ENCODE measurements around the gene THRB.
A peak's percentile ranks its signal among the peaks of the same experiment; 100 is the strongest.

THRB gene

GRCh38 chr3:24490151-24490550 lies 4.5 kb downstream of the THRB start:
- no peak for DNase-seq (ENCODE audit: low read depth, low spot score)

- DNase-seq (ENCODE audit: low read depth, low spot score), result no peak
Measured at GRCh38 chr3:24487325-24488262, 7.1 kb downstream of the THRB start.

- DNase-seq (ENCODE audit: low read depth, low spot score), result no peak
Measured at GRCh38 chr3:24485511-24485910, 9.1 kb downstream of the THRB start.

GRCh38 chr3:24483873-24484272 lies 10.8 kb downstream of the THRB start:
- DNase-seq (ENCODE audit: low read depth, low spot score), result no peak

GRCh38 chr3:24482096-24482705 lies 12.4 kb downstream of the THRB start:
- DNase-seq (ENCODE audit: low read depth, low spot score), result no peak

GRCh38 chr3:24481193-24481592 lies 13.5 kb downstream of the THRB start:
- no peak for DNase-seq (ENCODE audit: low read depth, low spot score)

- DNase-seq (ENCODE audit: low read depth, low spot score), result no peak
Measured at GRCh38 chr3:24480497-24480896, 14.2 kb downstream of the THRB start.

- DNase-seq (ENCODE audit: low read depth, low spot score), result no peak
Measured at GRCh38 chr3:24479816-24480215, 14.8 kb downstream of the THRB start.

GRCh38 chr3:24476871-24477656 lies 17.6 kb downstream of the THRB start:
- no peak for DNase-seq (ENCODE audit: low read depth, low spot score)

GRCh38 chr3:24475925-24476324 lies 18.7 kb downstream of the THRB start:
- DNase-seq (ENCODE audit: low read depth, low spot score), result no peak

GRCh38 chr3:24474862-24475261 lies 19.8 kb downstream of the THRB start:
- no peak for DNase-seq (ENCODE audit: low read depth, low spot score)

GRCh38 chr3:24472358-24472757 lies 22.3 kb downstream of the THRB start:
- peak; percentile 44 for DNase-seq (ENCODE audit: low read depth, low spot score)

GRCh38 chr3:24471486-24471885 lies 23.2 kb downstream of the THRB start:
- no peak for DNase-seq (ENCODE audit: low read depth, low spot score)

GRCh38 chr3:24470277-24470676 lies 24.4 kb downstream of the THRB start:
- no peak for DNase-seq (ENCODE audit: low read depth, low spot score)

GRCh38 chr3:24464389-24464788 lies 30.3 kb downstream of the THRB start:
- no peak for DNase-seq (ENCODE audit: low read depth, low spot score)

GRCh38 chr3:24462737-24463136 lies 31.9 kb downstream of the THRB start:
- DNase-seq (ENCODE audit: low read depth, low spot score), result no peak

GRCh38 chr3:24460974-24461373 lies 33.7 kb downstream of the THRB start:
- DNase-seq (ENCODE audit: low read depth, low spot score), result no peak

GRCh38 chr3:24457719-24458118 lies 36.9 kb downstream of the THRB start:
- no peak for DNase-seq (ENCODE audit: low read depth, low spot score)

GRCh38 chr3:24454856-24455255 lies 39.8 kb downstream of the THRB start:
- no peak for DNase-seq (ENCODE audit: low read depth, low spot score)

- no peak for DNase-seq (ENCODE audit: low read depth, low spot score)
Measured at GRCh38 chr3:24454393-24454792, 40.3 kb downstream of the THRB start.

- no peak for DNase-seq (ENCODE audit: low read depth, low spot score)
Measured at GRCh38 chr3:24451461-24452099, 43.1 kb downstream of the THRB start.

Measured in astrocyte of the hippocampus (primary cell).